Activated naive CD8-positive, alpha-beta T cell treated with anti-CD3 and anti-CD28 coated beads for 36 hours (primary cell): ENCODE data around the gene ZNF195. TPM values are rescaled to one million over a fixed set of nuclear protein-coding genes. Genes with fewer than 3 reads are reported as not detected.

Source experiments
- total RNA-seq, 2 experiments: library from RNA; stranded (reverse); gene quantifications; one replicate each; pipeline ENCODE4 v1.2.3, GENCODE V29; 2021

The ZNF195 gene
- total RNA-seq, 2 experiments from 2014 or later, result 47.9 TPM

Other genes starting within 250 kb of the ZNF195 start
- 1 to 10 TPM; 6.6 to 7.3 TPM for gene OSBPL5, start 213.8 kb downstream of the ZNF195 start, total RNA-seq
- not detected for gene MRGPRG, start 160.3 kb downstream of the ZNF195 start, total RNA-seq
- gene MRGPRE, start 146.7 kb downstream of the ZNF195 start, total RNA-seq, result not detected